Measurements from ENCODE around the gene CDH4. TPM values are rescaled to one million over a fixed set of nuclear protein-coding genes. Genes with fewer than 3 reads are reported as not detected.

The CDH4 gene
- total RNA-seq, 2 donors from 2014 or later = not detected

- H3K9me3 ChIP-seq = no peaks in the 10 kb centered on the region
- H3K4me3 ChIP-seq = no peak overlapping the region
- peaks cover 0 to 9% of the 10 kb centered on the region in 2 donors for H3K4me1 ChIP-seq (ENCODE audit: control insufficient read depth in 1 of 2, low read depth in 2 of 2)
- no peak overlapping the region for H3K27ac ChIP-seq
- H3K27me3 ChIP-seq (replicated peaks; ENCODE audit: insufficient read depth) = no peaks in the 10 kb centered on the region
- ATAC-seq (ENCODE audit: insufficient number of reproducible peaks, low FRiP score, low read depth) (no peak), DNase-seq (ENCODE audit: low spot score) (no peak)
- TF ChIP-seq CTCF (IDR thresholded peaks at IDR 0.05) = no peak
- no peaks in the 10 kb centered on the region for H3K36me3 ChIP-seq
Observed at GRCh38 chr20:61908057-61909026, 656.3 kb downstream of the CDH4 start.

GRCh38 chr20:61909028-61909427 lies 657.0 kb downstream of the CDH4 start:
- DNase-seq (ENCODE audit: low spot score) (no peak), ATAC-seq (ENCODE audit: insufficient number of reproducible peaks, low FRiP score, low read depth) (no peak)
- Histone ChIP-seq H3K4me3 (no peak overlapping the region), H3K27ac (no peak overlapping the region), H3K9me3 (no peaks in the 10 kb centered on the region), H3K36me3 (no peaks in the 10 kb centered on the region), H3K4me1 (ENCODE audit: control insufficient read depth in 1 of 2, low read depth in 2 of 2) (peaks cover 0 to 9% of the 10 kb centered on the region in 2 donors), H3K27me3 (replicated peaks; ENCODE audit: insufficient read depth) (no peaks in the 10 kb centered on the region)
- TF ChIP-seq CTCF (IDR thresholded peaks at IDR 0.05) = no peak

- no peaks in the 10 kb centered on the region for H3K27me3 ChIP-seq (replicated peaks; ENCODE audit: insufficient read depth)
- no peaks in the 10 kb centered on the region for H3K9me3 ChIP-seq
- no peak for DNase-seq (ENCODE audit: low spot score)
- no peak for TF ChIP-seq CTCF (IDR thresholded peaks at IDR 0.05)
- H3K4me3 ChIP-seq = no peak overlapping the region
- no peak for ATAC-seq (ENCODE audit: insufficient number of reproducible peaks, low FRiP score, low read depth)
- H3K4me1 ChIP-seq (ENCODE audit: control insufficient read depth in 1 of 2, low read depth in 2 of 2) = peaks cover 0 to 9% of the 10 kb centered on the region in 2 donors
- no peak overlapping the region for H3K27ac ChIP-seq
- H3K36me3 ChIP-seq = no peaks in the 10 kb centered on the region
Observed at GRCh38 chr20:61909821-61910220, 657.8 kb downstream of the CDH4 start.

- Histone ChIP-seq H3K27me3 (replicated peaks; ENCODE audit: insufficient read depth) (no peaks in the 10 kb centered on the region), H3K4me1 (ENCODE audit: control insufficient read depth in 1 of 2, low read depth in 2 of 2) (peaks cover 0 to 9% of the 10 kb centered on the region in 2 donors), H3K36me3 (no peaks in the 10 kb centered on the region), H3K4me3 (no peak overlapping the region), H3K27ac (no peak overlapping the region), H3K9me3 (no peaks in the 10 kb centered on the region)
- DNase-seq (ENCODE audit: low spot score) (no peak), ATAC-seq (ENCODE audit: insufficient number of reproducible peaks, low FRiP score, low read depth) (no peak)
- TF ChIP-seq CTCF (IDR thresholded peaks at IDR 0.05) = no peak
Observed at GRCh38 chr20:61911824-61912223, 659.8 kb downstream of the CDH4 start.

GRCh38 chr20:61912665-61913422 lies 660.8 kb downstream of the CDH4 start:
- ATAC-seq (ENCODE audit: insufficient number of reproducible peaks, low FRiP score, low read depth) = no peak
- Histone ChIP-seq H3K9me3 (no peaks in the 10 kb centered on the region), H3K36me3 (no peaks in the 10 kb centered on the region), H3K4me3 (no peak overlapping the region), H3K27ac (no peak overlapping the region), H3K27me3 (replicated peaks; ENCODE audit: insufficient read depth) (no peaks in the 10 kb centered on the region), H3K4me1 (ENCODE audit: control insufficient read depth in 1 of 2, low read depth in 2 of 2) (peaks cover 0 to 7% of the 10 kb centered on the region in 2 donors)
- DNase-seq (ENCODE audit: low spot score) = no peak
- no peak for TF ChIP-seq CTCF (IDR thresholded peaks at IDR 0.05)
